Trophoblast cell (in vitro differentiated cells and primary cell): Measurements from ENCODE around the gene EXOC3L4.

Experiments
- DNase-seq, 2 donors: peaks; one replicate each; pipeline ENCODE4 v3.0.0-alpha.2; 2016
- H2AFZ ChIP-seq: 2 replicates; pipeline ENCODE4 v1.6.1; 2013; ENCODE audit warnings: low read length, moderate library complexity, mild to moderate bottlenecking; ENCODE audit not compliant: insufficient read depth, poor library complexity
- H2AK5ac ChIP-seq: 2 replicates; pipeline ENCODE4 v1.6.1; 2013; ENCODE audit warnings: mild to moderate bottlenecking, low read length
- H2BK120ac ChIP-seq: 2 replicates; pipeline ENCODE4 v1.6.1; 2013; ENCODE audit warnings: low read length, mild to moderate bottlenecking, moderate library complexity; ENCODE audit not compliant: insufficient read depth, poor library complexity
- H2BK12ac ChIP-seq: 2 replicates; pipeline ENCODE4 v1.6.1; 2013; ENCODE audit warnings: mild to moderate bottlenecking, low read length, moderate library complexity
- H2BK5ac ChIP-seq: 2 replicates; pipeline ENCODE4 v1.6.1; 2013; ENCODE audit warnings: low read length, low read depth, moderate library complexity, mild to moderate bottlenecking; ENCODE audit not compliant: poor library complexity
- H3K14ac ChIP-seq: 2 replicates; pipeline ENCODE4 v1.6.1; 2013; ENCODE audit warnings: mild to moderate bottlenecking, low read length
- H3K18ac ChIP-seq: 2 replicates; pipeline ENCODE4 v1.6.1; 2013; ENCODE audit warnings: mild to moderate bottlenecking, low read length
- H3K23ac ChIP-seq: 2 replicates; pipeline ENCODE4 v1.6.1; 2013; ENCODE audit warnings: low read length
- H3K27ac ChIP-seq: 2 replicates; pipeline ENCODE4 v1.5.1; 2013; ENCODE audit warnings: low read depth, mild to moderate bottlenecking, inconsistent platforms, low read length, moderate library complexity
- H3K27me3 ChIP-seq: 2 replicates; pipeline ENCODE4 v1.6.1; 2013; ENCODE audit warnings: inconsistent platforms, mild to moderate bottlenecking, low read length, moderate library complexity; ENCODE audit not compliant: insufficient read depth
- H3K36me3 ChIP-seq, 2 experiments: 1 replicate in 1 of 2; 2 replicates in 1 of 2; pipeline ENCODE4 v1.6.1; 2013; ENCODE audit warnings: low read length in 2 of 2, mild to moderate bottlenecking in 2 of 2, moderate library complexity in 1 of 2; ENCODE audit not compliant: insufficient read depth in 2 of 2, control insufficient read depth in 1 of 2
- H3K4ac ChIP-seq: 2 replicates; pipeline ENCODE4 v1.6.1; 2013; ENCODE audit warnings: low read depth, mild to moderate bottlenecking, low read length, moderate library complexity
- H3K4me1 ChIP-seq, 2 experiments: 1 replicate in 1 of 2; 2 replicates in 1 of 2; pipeline ENCODE4 v1.6.1; 2013; ENCODE audit warnings: low read length in 2 of 2, mild to moderate bottlenecking in 2 of 2, moderate library complexity in 1 of 2; ENCODE audit not compliant: insufficient read depth in 2 of 2, control insufficient read depth in 1 of 2
- H3K4me2 ChIP-seq: 2 replicates; pipeline ENCODE4 v1.6.1; 2013; ENCODE audit warnings: inconsistent platforms, mild to moderate bottlenecking, low read length, moderate library complexity
- H3K4me3 ChIP-seq: 2 replicates; pipeline ENCODE4 v1.5.1; 2013; ENCODE audit warnings: mild to moderate bottlenecking, low read depth, low read length, inconsistent platforms
- H3K79me1 ChIP-seq: one replicate; pipeline ENCODE4 v1.6.1; 2013; ENCODE audit warnings: low read length
- H3K79me2 ChIP-seq: 2 replicates; pipeline ENCODE4 v1.6.1; 2013; ENCODE audit warnings: low read length, mild to moderate bottlenecking; ENCODE audit not compliant: control insufficient read depth, insufficient read depth, poor library complexity
- H3K9ac ChIP-seq: 2 replicates; pipeline ENCODE4 v1.6.1; 2013; ENCODE audit warnings: mild to moderate bottlenecking, low read length
- H3K9me3 ChIP-seq: 2 replicates; pipeline ENCODE4 v1.6.1; 2013; ENCODE audit warnings: low read depth, mild to moderate bottlenecking, control low read depth, inconsistent platforms, low read length; ENCODE audit not compliant: insufficient read depth
- H4K12ac ChIP-seq: 2 replicates; pipeline ENCODE4 v1.6.1; 2013; ENCODE audit warnings: low read depth, mild to moderate bottlenecking, low read length, moderate library complexity
- H4K8ac ChIP-seq: 2 replicates; pipeline ENCODE4 v1.6.1; 2013; ENCODE audit warnings: low read depth, mild to moderate bottlenecking, low read length, moderate library complexity
- H4K91ac ChIP-seq: one replicate; pipeline ENCODE4 v1.6.1; 2013; ENCODE audit warnings: low read depth, mild to moderate bottlenecking, low read length, moderate library complexity
- WGBS: extraction: QIAGEN DNeasy Blood & Tissue Kit; methylation state at CpG from one replicate; pipeline ENCODE4 v1.1.7; 2013; ENCODE audit warnings: missing lambda C conversion rate; ENCODE audit not compliant: insufficient read length, insufficient coverage; ENCODE audit errors: extremely low coverage; 5-methylcytosine and 5-hydroxymethylcytosine counted together

Gene EXOC3L4

GRCh38 chr14:103074729-103075367, 19.7 kb upstream of the EXOC3L4 start:
- no peaks in the 10 kb centered on the region for H3K27me3 ChIP-seq
- no peak overlapping the region for H2BK120ac ChIP-seq
- H3K4ac ChIP-seq, result no peak overlapping the region
- no peak overlapping the region for H3K23ac ChIP-seq
- H3K4me1 ChIP-seq, result peaks cover 4 to 5% of the 10 kb centered on the region in 2 experiments
- H3K9me3 ChIP-seq, result peaks cover 2% of the 10 kb centered on the region
- peak overlapping the region; percentile 61 for H3K4me2 ChIP-seq
- H4K8ac ChIP-seq, result no peak overlapping the region
- peak in 1 of 2 donors; percentile 25 for DNase-seq
- H2BK12ac ChIP-seq, result no peak overlapping the region
- no peak overlapping the region for H2BK5ac ChIP-seq
- no peak overlapping the region for H3K27ac ChIP-seq
- no CpG with 5 or more reads among the region's 21 CpGs for WGBS
- no peak overlapping the region for H3K14ac ChIP-seq
- H3K18ac ChIP-seq, result no peak overlapping the region
- peak overlapping the region; percentile 67 for H2AFZ ChIP-seq
- H3K4me3 ChIP-seq, result no peak overlapping the region
- no peaks in the 10 kb centered on the region for H3K79me1 ChIP-seq
- H3K79me2 ChIP-seq, result no peaks in the 10 kb centered on the region
- H2AK5ac ChIP-seq, result no peak overlapping the region
- H3K36me3 ChIP-seq, result no peaks in the 10 kb centered on the region
- no peak overlapping the region for H4K12ac ChIP-seq
- no peak overlapping the region for H3K9ac ChIP-seq
- H4K91ac ChIP-seq, result no peak overlapping the region

DNA sequence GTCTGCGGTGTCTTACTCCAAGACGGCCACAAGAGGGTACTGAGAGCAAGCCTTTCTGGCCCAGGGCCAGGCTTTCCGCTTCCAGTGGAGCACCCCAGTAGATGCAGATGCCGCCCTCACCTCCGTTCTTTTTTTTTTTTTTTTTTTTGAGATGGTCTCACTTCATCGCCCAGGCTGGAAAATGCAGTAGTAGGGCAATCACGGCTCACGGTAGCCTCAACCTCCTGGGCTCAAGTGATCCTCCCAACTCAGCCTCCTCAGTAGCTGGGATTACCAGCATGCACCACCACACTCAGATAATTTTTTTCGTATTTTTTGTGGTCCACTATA, 16.1 kb upstream of the EXOC3L4 start:
- H3K18ac ChIP-seq, result no peak overlapping the region
- peaks cover 4 to 5% of the 10 kb centered on the region in 2 experiments for H3K4me1 ChIP-seq
- H4K91ac ChIP-seq, result no peak overlapping the region
- H2AK5ac ChIP-seq, result no peak overlapping the region
- H3K4me3 ChIP-seq, result no peak overlapping the region
- peak; percentile 54 to 81 for DNase-seq
- no peaks in the 10 kb centered on the region for H3K27me3 ChIP-seq
- H3K9ac ChIP-seq, result no peak overlapping the region
- no peaks in the 10 kb centered on the region for H3K79me2 ChIP-seq
- H4K8ac ChIP-seq, result no peak overlapping the region
- no peak overlapping the region for H3K14ac ChIP-seq
- peaks cover 4% of the 10 kb centered on the region for H3K9me3 ChIP-seq
- H2BK5ac ChIP-seq, result no peak overlapping the region
- H3K79me1 ChIP-seq, result no peaks in the 10 kb centered on the region
- no CpG with 5 or more reads among the region's 9 CpGs for WGBS
- no peak overlapping the region for H2AFZ ChIP-seq
- H2BK120ac ChIP-seq, result no peak overlapping the region
- H3K36me3 ChIP-seq, result no peaks in the 10 kb centered on the region
- H4K12ac ChIP-seq, result no peak overlapping the region
- H2BK12ac ChIP-seq, result no peak overlapping the region
- no peak overlapping the region for H3K4me2 ChIP-seq
- H3K27ac ChIP-seq, result no peak overlapping the region
- no peak overlapping the region for H3K4ac ChIP-seq
- H3K23ac ChIP-seq, result no peak overlapping the region

DNA sequence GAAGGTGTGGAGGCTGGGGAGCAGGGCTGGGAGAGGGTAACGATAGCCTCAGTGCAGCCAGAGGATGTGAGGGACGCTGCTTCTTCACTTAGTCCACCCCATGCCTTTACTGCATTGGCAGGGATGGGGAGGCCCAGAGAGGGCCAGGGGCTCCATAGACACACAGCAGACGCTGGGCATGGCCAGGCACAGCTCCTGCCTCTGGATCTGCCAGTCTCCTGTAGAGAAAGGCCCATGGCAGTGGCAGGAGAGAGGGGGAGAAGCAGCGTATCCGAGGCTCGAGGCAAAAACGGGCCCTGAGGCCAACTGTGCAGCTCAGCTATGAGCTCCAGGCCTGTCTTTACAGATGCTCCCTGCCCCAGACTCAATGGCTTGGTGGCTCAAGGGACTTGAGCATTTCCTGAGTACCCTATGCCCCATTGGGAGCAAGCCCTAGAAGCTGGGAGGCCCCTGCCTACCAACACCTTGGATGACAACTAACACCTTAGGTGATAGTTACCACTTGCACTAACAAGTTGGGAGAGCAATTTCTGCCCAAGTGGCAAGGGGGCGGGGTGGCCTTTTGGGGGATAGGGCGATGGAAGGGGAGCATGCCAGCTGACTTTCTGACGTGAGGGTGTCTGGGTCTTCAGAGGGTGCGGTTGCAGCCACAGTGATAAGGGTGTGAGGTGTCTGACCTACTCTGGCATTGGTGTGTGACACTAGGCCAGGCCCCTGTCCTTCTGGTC, 15.5 kb upstream of the EXOC3L4 start:
- no peak overlapping the region for H2BK5ac ChIP-seq
- peaks cover 4 to 5% of the 10 kb centered on the region in 2 experiments for H3K4me1 ChIP-seq
- no peak overlapping the region for H2AFZ ChIP-seq
- H2BK12ac ChIP-seq, result no peak overlapping the region
- no CpG with 5 or more reads among the region's 11 CpGs for WGBS
- H3K79me2 ChIP-seq, result no peaks in the 10 kb centered on the region
- H2AK5ac ChIP-seq, result no peak overlapping the region
- DNase-seq, result no peak
- H3K4ac ChIP-seq, result no peak overlapping the region
- H3K23ac ChIP-seq, result no peak overlapping the region
- H3K9me3 ChIP-seq, result peaks cover 4% of the 10 kb centered on the region
- H4K12ac ChIP-seq, result no peak overlapping the region
- H4K91ac ChIP-seq, result no peak overlapping the region
- no peak overlapping the region for H3K27ac ChIP-seq
- H3K79me1 ChIP-seq, result no peaks in the 10 kb centered on the region
- H3K18ac ChIP-seq, result no peak overlapping the region
- H3K36me3 ChIP-seq, result no peaks in the 10 kb centered on the region
- peaks cover 3% of the 10 kb centered on the region for H3K27me3 ChIP-seq
- H2BK120ac ChIP-seq, result no peak overlapping the region
- H3K9ac ChIP-seq, result no peak overlapping the region
- H4K8ac ChIP-seq, result no peak overlapping the region
- H3K14ac ChIP-seq, result no peak overlapping the region
- H3K4me3 ChIP-seq, result no peak overlapping the region
- no peak overlapping the region for H3K4me2 ChIP-seq

DNA sequence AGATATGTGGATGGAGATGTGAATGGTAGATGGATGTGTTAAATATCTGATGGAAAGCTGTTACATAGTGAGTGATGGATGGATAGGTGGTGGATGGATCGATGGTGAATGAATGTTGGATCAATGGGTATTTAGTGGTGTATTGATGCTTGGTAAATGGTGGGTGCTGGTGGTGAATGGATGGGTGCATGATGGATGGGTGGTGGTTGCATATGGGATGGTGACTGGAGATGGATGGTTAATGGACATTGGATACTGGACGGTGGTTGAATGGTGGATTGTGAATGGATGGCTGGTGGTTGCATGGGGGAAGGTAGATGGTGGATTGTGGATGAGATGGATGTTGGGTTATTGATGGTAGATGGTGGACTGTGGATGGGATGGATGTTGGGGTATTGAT, 12.6 kb upstream of the EXOC3L4 start:
- Histone ChIP-seq H3K4me2 (no peak overlapping the region), H3K4me1 (no peaks in the 10 kb centered on the region), H3K9ac (no peak overlapping the region), H3K23ac (no peak overlapping the region), H3K27ac (no peak overlapping the region), H3K27me3 (peaks cover 12% of the 10 kb centered on the region), H4K12ac (no peak overlapping the region), H3K14ac (no peak overlapping the region), H4K91ac (no peak overlapping the region), H3K79me1 (no peaks in the 10 kb centered on the region), H2AFZ (no peak overlapping the region), H2AK5ac (no peak overlapping the region), H3K4ac (no peak overlapping the region), H3K79me2 (no peaks in the 10 kb centered on the region), H2BK12ac (no peak overlapping the region), H3K18ac (no peak overlapping the region), H2BK5ac (no peak overlapping the region), H3K4me3 (no peak overlapping the region), H3K36me3 (no peaks in the 10 kb centered on the region), H4K8ac (no peak overlapping the region), H2BK120ac (no peak overlapping the region), H3K9me3 (peaks cover 8% of the 10 kb centered on the region)
- DNase-seq, result no peak
- 100% methylated on average over 1 of the region's 2 CpGs for WGBS
